HEK293 (cell line): Measurements from ENCODE around the gene KIF2C.

Experiments
- CTCF ChIA-PET: fragments of 350-600 bp; formaldehyde crosslinking; extraction: SDS; loops from one replicate; lab custom pipeline; 2021; ENCODE audit warnings: antibody characterized with exemption; lab: Yijun Ruan, JAX
- POLR2A ChIA-PET: fragments of 300-600 bp; formaldehyde crosslinking; extraction: SDS; loops from one replicate; lab custom pipeline; 2020; ENCODE audit warnings: antibody characterized with exemption, inconsistent platforms; lab: Yijun Ruan, JAX
- H3K27ac ChIP-seq: fragments of 200-500 bp; sonication (Bioruptor generic); 2 replicates; pipeline ENCODE4 v1.5.1; 2014; ENCODE audit warnings: low read depth, low read length, control low read depth, inconsistent platforms; ENCODE audit errors: extremely low read depth
- H3K36me3 ChIP-seq, 2 experiments: fragments of 200-500 bp in 1 of 2; sonication (Bioruptor generic) in 1 of 2; 1 replicate in 1 of 2; 2 replicates in 1 of 2; pipeline ENCODE4 v1.5.1; 2014 to 2017; ENCODE audit warnings: inconsistent platforms in 2 of 2, low read length in 2 of 2; ENCODE audit not compliant: control insufficient read depth in 2 of 2, insufficient read depth in 1 of 2
- H3K4me1 ChIP-seq: fragments of 200-500 bp; sonication (Bioruptor generic); 2 replicates; pipeline ENCODE4 v1.5.1; 2014; ENCODE audit warnings: mild to moderate bottlenecking, low read length, inconsistent platforms; ENCODE audit not compliant: control insufficient read depth, insufficient read depth
- H3K4me3 ChIP-seq: 2 replicates; pipeline ENCODE4 v1.5.1; 2011; ENCODE audit warnings: low read depth, mild to moderate bottlenecking, control low read depth, low read length, moderate library complexity
- H3K9me3 ChIP-seq: fragments of 200-500 bp; sonication (Bioruptor generic); 2 replicates; pipeline ENCODE4 v1.5.1; 2014; ENCODE audit warnings: low read depth, low read length, inconsistent platforms; ENCODE audit not compliant: control insufficient read depth, insufficient read depth
- EGR2 ChIP-seq: fragments of 450-650 bp; formaldehyde crosslinking; IDR thresholded peaks from 2 replicates; pipeline ENCODE4 v1.5.1; 2016; ENCODE audit warnings: low read depth, missing biosample characterization, missing genetic modification characterization
- GLI2 ChIP-seq: fragments of 450-650 bp; formaldehyde crosslinking; IDR thresholded peaks from 2 replicates; pipeline ENCODE4; 2017; ENCODE audit warnings: missing biosample characterization, missing genetic modification characterization, low read depth, borderline replicate concordance
- SALL2 ChIP-seq: fragments of 450-650 bp; formaldehyde crosslinking; IDR thresholded peaks from 2 replicates; pipeline ENCODE4 v1.5.0; 2017; ENCODE audit warnings: missing biosample characterization, mild to moderate bottlenecking, missing genetic modification characterization, borderline replicate concordance
- SCRT2 ChIP-seq: fragments of 450-650 bp; formaldehyde crosslinking; IDR thresholded peaks from 2 replicates; pipeline ENCODE4 v1.5.1; 2016; ENCODE audit warnings: missing biosample characterization, missing genetic modification characterization
- SP7 ChIP-seq: fragments of 450-650 bp; formaldehyde crosslinking; IDR thresholded peaks from 2 replicates; pipeline ENCODE4 v1.5.1; 2016; ENCODE audit warnings: missing biosample characterization, missing genetic modification characterization
- ZBTB10 ChIP-seq: fragments of 450-650 bp; formaldehyde crosslinking; IDR thresholded peaks from 2 replicates; pipeline ENCODE4 v1.5.1; 2016; ENCODE audit warnings: missing biosample characterization, missing genetic modification characterization
- ZNF157 ChIP-seq: fragments of 450-650 bp; formaldehyde crosslinking; IDR thresholded peaks from 2 replicates; pipeline ENCODE4 v1.5.1; 2016; ENCODE audit warnings: missing biosample characterization, missing genetic modification characterization
- ZNF266 ChIP-seq: fragments of 450-650 bp; formaldehyde crosslinking; IDR thresholded peaks from 2 replicates; pipeline ENCODE4 v1.5.1; 2016; ENCODE audit warnings: missing biosample characterization, missing genetic modification characterization, low read depth
- ZNF280C ChIP-seq: fragments of 450-650 bp; formaldehyde crosslinking; IDR thresholded peaks from 2 replicates; pipeline ENCODE4 v1.5.1; 2016; ENCODE audit warnings: missing biosample characterization, missing genetic modification characterization
- ZNF324 ChIP-seq: fragments of 450-650 bp; formaldehyde crosslinking; IDR thresholded peaks from 2 replicates; pipeline ENCODE4 v1.5.1; 2016; ENCODE audit warnings: missing biosample characterization, missing genetic modification characterization
- ZNF449 ChIP-seq: fragments of 450-650 bp; formaldehyde crosslinking; IDR thresholded peaks from 2 replicates; pipeline ENCODE4 v1.5.1; 2017; ENCODE audit warnings: missing biosample characterization, mild to moderate bottlenecking, missing genetic modification characterization, moderate library complexity
- ZNF621 ChIP-seq: fragments of 450-650 bp; formaldehyde crosslinking; IDR thresholded peaks from 2 replicates; pipeline ENCODE4 v1.5.1; 2017; ENCODE audit warnings: missing biosample characterization, missing genetic modification characterization
- ZNF658 ChIP-seq: fragments of 450-650 bp; formaldehyde crosslinking; IDR thresholded peaks from 2 replicates; pipeline ENCODE4; 2016; ENCODE audit warnings: missing biosample characterization, missing genetic modification characterization
- ZNF670 ChIP-seq: fragments of 450-650 bp; formaldehyde crosslinking; IDR thresholded peaks from 2 replicates; pipeline ENCODE4 v1.5.1; 2016; ENCODE audit warnings: missing biosample characterization, missing genetic modification characterization, low read depth
- ZNF776 ChIP-seq: fragments of 450-650 bp; formaldehyde crosslinking; IDR thresholded peaks from 2 replicates; pipeline ENCODE4 v1.5.0; 2017; ENCODE audit warnings: missing biosample characterization, missing genetic modification characterization, borderline replicate concordance
- ZNF837 ChIP-seq: fragments of 450-650 bp; formaldehyde crosslinking; IDR thresholded peaks from 2 replicates; pipeline ENCODE4 v1.5.1; 2016; ENCODE audit warnings: missing biosample characterization, missing genetic modification characterization
- TF ChIP-seq, protein P1 (sequence below): fragments of 450-650 bp; formaldehyde crosslinking; IDR thresholded peaks from 2 replicates; pipeline ENCODE4 v1.5.1; 2016; ENCODE audit warnings: missing biosample characterization, missing genetic modification characterization
- TF ChIP-seq, protein P2 (sequence below): fragments of 450-650 bp; formaldehyde crosslinking; IDR thresholded peaks from 2 replicates; pipeline ENCODE4 v1.5.1; 2016; ENCODE audit warnings: missing biosample characterization, missing genetic modification characterization

Gene KIF2C

DNA sequence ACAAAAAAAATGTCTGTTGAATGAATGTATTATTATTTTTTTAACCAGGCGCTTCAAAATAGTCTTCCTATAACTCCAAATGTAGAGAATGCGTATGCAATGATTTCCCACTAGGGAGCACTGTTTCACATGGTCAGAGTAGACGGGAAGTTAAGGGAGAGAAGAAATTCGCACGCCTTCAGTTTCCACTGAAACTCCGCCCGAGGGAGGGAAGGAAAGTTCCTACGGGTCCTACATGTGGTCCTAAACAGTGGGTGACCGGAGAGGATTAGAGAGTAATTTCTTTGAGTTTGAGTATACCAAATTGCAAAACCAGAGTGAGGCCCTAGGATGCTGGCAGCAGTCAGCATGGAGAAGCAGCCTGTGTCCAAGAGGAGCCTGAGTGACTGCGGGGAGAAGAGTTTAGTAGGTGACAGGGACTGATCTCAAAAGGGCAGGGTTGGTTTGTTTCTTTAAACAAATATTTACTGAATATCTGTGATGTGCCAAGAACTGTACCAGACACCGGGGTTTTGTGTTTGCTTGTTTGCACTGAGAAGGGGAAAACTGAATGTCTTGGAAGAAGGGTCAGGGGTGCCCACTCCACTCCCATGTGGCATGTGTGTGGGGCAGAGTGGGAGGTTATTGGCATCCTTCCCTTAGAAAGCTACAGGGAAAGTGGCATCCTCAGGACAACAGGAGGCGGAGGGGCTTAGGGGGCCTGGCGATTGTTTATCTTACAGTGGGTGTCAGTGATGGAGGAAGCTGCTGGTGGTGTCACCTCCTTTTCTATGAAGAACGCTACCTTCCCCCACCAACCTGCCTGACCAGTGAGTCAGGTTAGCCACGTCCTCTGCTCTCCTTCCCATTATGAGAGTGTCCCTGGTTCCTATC lies 31.4 kb upstream of the KIF2C start (continued):
- TF ChIP-seq, protein P1, sequence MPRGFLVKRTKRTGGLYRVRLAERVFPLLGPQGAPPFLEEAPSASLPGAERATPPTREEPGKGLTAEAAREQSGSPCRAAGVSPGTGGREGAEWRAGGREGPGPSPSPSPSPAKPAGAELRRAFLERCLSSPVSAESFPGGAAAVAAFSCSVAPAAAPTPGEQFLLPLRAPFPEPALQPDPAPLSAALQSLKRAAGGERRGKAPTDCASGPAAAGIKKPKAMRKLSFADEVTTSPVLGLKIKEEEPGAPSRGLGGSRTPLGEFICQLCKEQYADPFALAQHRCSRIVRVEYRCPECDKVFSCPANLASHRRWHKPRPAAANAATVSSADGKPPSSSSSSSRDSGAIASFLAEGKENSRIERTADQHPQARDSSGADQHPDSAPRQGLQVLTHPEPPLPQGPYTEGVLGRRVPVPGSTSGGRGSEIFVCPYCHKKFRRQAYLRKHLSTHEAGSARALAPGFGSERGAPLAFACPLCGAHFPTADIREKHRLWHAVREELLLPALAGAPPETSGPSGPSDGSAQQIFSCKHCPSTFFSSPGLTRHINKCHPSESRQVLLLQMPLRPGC (tag by site-specific recombination): no peak
- TF ChIP-seq ZNF658 (tag by site-specific recombination) (no peak), ZBTB10 (tag by site-specific recombination) (no peak), GLI2 (tag by site-specific recombination) (no peak), EGR2 (tag by site-specific recombination) (peak; percentile 90), ZNF157 (tag by site-specific recombination) (no peak), ZNF621 (no peak)
- TF ChIP-seq, protein P2, sequence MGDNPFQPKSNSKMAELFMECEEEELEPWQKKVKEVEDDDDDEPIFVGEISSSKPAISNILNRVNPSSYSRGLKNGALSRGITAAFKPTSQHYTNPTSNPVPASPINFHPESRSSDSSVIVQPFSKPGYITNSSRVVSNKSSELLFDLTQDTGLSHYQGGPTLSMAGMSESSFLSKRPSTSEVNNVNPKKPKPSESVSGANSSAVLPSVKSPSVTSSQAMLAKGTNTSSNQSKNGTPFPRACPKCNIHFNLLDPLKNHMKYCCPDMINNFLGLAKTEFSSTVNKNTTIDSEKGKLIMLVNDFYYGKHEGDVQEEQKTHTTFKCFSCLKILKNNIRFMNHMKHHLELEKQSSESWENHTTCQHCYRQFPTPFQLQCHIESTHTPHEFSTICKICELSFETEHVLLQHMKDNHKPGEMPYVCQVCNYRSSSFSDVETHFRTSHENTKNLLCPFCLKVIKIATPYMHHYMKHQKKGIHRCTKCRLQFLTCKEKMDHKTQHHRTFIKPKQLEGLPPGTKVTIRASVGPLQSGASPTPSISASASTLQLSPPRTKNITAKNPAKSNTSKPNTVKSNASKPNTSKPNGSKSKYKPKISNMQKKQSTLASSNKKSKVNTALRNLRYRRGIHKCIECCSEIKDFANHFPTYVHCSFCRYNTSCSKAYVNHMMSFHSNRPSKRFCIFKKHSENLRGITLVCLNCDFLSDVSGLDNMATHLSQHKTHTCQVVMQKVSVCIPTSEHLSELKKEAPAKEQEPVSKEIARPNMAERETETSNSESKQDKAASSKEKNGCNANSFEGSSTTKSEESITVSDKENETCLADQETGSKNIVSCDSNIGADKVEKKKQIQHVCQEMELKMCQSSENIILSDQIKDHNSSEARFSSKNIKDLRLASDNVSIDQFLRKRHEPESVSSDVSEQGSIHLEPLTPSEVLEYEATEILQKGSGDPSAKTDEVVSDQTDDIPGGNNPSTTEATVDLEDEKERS (tag by site-specific recombination): no peak

- TF ChIP-seq SALL2 (tag by site-specific recombination) (no peak), ZNF776 (tag by site-specific recombination) (no peak), ZNF449 (peak; percentile 47; the same call in 1 of the 2 replicates), ZNF280C (tag by site-specific recombination) (no peak), ZNF670 (tag by site-specific recombination) (no peak), SCRT2 (0 out of 2 replicates have a peak, but pooled peaks have one; percentile 14), SP7 (0 out of 2 replicates have a peak, but pooled peaks have one; percentile 20), ZNF324 (tag by site-specific recombination) (no peak), ZNF837 (tag by site-specific recombination) (no peak), ZNF266 (no peak)
- no peaks in the 10 kb centered on the region for H3K36me3 ChIP-seq
- H3K27ac ChIP-seq: no peak overlapping the region
- POLR2A ChIA-PET: interaction anchor here (0.7 to 1.5 kb wide), 5 partner anchors 8 to 80 kb away, joined by 3 to 4 read pairs (median 4); partner anchors contain the start of gene RPS8
- H3K4me1 ChIP-seq: no peaks in the 10 kb centered on the region
- H3K9me3 ChIP-seq: no peaks in the 10 kb centered on the region
- H3K4me3 ChIP-seq: no peak overlapping the region
- CTCF ChIA-PET: interaction anchor here (0.6 to 1.6 kb wide), 5 partner anchors 15 to 959 kb away, joined by 3 to 8 read pairs (median 3); no protein-coding TSS in a partner anchor
Measured at GRCh38 chr1:44713321-44713781, 26.3 kb upstream of the KIF2C start.
